GM11168 (cell line): ENCODE results near the gene ATXN1.

Experiments
- in situ Hi-C: fragments of 300-500 bp; cut with MboI; formaldehyde crosslinking; loops from one replicate; pipeline ENCODE4 v1.12.0; 2022; ENCODE audit warnings: low sequenced_read_pairs; ENCODE audit not compliant: unreplicated experiment

Gene ATXN1

DNA sequence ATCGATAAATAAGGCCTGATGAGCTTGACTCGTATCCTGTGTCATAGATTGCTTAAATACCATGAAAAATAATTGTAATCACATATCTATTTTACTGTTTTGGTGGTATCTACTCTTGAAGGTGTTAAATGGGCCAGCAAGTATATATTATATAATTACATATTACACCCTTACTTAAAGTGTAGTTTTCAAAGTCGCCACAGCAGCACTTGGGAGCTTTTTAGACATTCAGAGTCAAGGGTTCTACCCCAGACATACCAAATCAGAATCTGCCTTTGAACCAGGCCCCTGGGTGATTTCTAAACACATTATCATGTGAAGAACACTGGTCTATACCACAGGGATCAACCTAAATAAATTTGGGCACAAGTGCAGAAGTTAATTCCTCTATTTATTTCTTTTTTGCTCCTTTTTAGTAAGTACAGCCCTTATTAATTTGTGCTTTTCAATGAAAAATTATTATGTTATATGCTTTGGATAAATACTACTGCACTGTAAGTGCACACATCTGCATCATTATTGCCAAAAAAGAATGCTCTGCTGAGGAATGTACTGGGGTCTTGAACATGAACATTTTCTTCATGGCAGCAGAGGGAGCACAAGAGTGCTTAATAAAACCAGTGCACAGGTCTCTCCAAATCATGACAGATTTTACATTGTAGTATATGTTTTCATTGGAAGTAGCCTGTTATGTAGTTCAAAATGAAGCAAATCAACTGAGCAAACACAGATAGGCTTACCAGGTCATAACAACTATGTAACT, 3.1 kb upstream of the ATXN1 start:
- in situ Hi-C loops: loop anchor here (10.0 kb wide), 1 partner anchor 430 kb away; no protein-coding TSS in a partner anchor

DNA sequence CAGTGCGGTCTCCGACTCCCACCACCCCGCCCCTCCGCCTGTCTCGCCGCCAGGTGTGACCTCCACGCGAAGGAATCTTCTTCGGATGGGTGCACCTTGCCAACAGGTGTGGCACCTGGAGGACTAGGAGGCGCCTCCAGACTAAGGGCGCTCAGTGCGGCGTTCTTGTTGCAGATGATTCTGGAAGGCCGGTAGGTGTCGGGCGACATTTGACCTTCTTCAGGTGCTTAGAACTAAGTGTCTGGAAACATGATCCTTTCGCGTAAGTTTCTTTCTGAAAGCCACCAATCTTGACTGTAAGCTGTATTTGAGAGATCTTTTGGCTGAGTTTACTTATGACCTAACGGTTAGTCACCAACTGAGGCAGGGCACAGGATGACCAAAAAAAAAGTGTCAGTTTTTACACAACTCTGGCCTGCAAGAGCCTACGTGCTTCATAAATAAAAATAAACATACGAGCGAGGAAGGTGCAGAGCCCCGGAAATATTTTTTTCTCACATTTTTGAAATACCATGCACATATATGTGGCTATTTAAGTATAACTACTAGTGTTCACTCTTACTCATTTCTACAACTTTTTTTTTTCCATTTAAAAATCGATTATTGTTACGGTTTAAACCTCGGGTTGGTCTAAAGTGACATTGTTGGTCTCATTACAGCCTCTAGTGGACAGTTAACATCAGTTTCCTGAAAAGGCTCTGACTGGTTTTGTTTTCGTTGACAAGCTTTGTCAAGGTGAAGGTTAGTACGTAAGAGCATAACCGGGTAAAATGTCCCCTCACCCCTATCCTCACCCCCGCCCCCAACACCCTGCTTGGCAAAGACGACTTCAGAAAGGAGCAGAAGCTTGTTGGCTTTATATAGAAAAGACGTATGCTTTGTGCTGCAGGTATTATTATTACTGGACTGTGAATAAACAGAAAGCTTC, 1.6 kb upstream of the ATXN1 start:
- in situ Hi-C loops: loop anchor here (10.0 kb wide), 1 partner anchor 428 kb away; no protein-coding TSS in a partner anchor

- in situ Hi-C loops: loop anchor here (10.0 kb wide), 1 partner anchor 427 kb away; no protein-coding TSS in a partner anchor
These were observed 949 bp upstream of the ATXN1 start for GRCh38 chr6:16762268-16762549.

GRCh38 chr6:16761471-16762267, 409 bp upstream of the ATXN1 start:
- in situ Hi-C loops: loop anchor here (10.0 kb wide), 1 partner anchor 427 kb away; no protein-coding TSS in a partner anchor

- in situ Hi-C loops: loop anchor here (10.0 kb wide), 2 partner anchors 245 to 425 kb away; no protein-coding TSS in a partner anchor
These were observed 1.4 kb downstream of the ATXN1 start for GRCh38 chr6:16759646-16760515.

DNA sequence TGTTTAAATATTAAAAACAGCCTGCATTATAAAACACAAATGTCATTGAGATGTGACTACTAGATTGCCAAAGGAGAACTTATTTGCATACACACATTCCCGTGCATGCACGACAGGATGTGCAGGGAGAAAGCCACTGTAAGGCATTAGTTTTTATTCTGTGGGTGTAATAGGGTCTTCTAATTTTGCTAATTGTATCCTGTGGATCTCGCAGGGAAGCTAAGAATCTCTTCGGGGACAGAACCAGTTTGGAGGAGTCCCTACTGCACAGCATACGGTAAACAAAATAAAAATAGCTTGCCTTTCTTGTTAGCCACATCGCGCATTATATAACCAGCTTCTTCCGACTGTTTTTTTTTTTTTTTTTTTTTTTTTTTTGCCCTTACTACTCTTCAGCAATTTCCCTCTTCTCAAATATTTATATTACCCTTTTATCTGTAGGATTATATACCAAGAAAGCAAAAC, 2.0 kb downstream of the ATXN1 start:
- in situ Hi-C loops: loop anchor here (10.0 kb wide), 1 partner anchor 244 kb away; no protein-coding TSS in a partner anchor

GRCh38 chr6:16758163-16758975, 2.9 kb downstream of the ATXN1 start:
- in situ Hi-C loops: loop anchor here (10.0 kb wide), 1 partner anchor 244 kb away; no protein-coding TSS in a partner anchor

- in situ Hi-C loops: loop anchor here (10.0 kb wide), 1 partner anchor 243 kb away; no protein-coding TSS in a partner anchor
These were observed 3.9 kb downstream of the ATXN1 start for GRCh38 chr6:16757332-16757731.

- in situ Hi-C loops: loop anchor here (10.0 kb wide), 1 partner anchor 242 kb away; no protein-coding TSS in a partner anchor
These were observed 4.5 kb downstream of the ATXN1 start for GRCh38 chr6:16756660-16757255.

- in situ Hi-C loops: loop anchor here (10.0 kb wide), 1 partner anchor 241 kb away; no protein-coding TSS in a partner anchor
These were observed 5.7 kb downstream of the ATXN1 start for GRCh38 chr6:16755544-16755943.

DNA sequence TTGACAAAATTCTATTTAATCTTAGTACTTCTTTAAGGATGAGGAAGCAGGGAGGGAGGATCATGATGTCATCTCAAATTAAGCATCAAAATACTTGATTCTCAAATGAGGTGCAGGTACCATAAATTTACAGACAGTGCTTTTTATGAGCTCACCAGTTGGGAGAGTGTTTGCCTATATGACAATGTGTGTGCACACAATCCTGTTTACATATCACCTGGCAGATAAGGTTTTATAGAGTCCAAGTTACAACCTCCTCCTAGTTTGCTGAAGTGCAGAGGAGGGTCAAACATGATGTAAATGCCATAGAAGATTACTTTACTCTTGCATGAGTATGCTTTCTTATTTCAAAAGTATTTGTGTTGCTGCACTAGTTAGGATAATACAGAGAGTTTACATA, 6.4 kb downstream of the ATXN1 start:
- in situ Hi-C loops: loop anchor here (10.0 kb wide), 1 partner anchor 240 kb away; no protein-coding TSS in a partner anchor

GRCh38 chr6:16754274-16754673, 7.0 kb downstream of the ATXN1 start:
- in situ Hi-C loops: loop anchor here (10.0 kb wide), 1 partner anchor 239 kb away; no protein-coding TSS in a partner anchor

GRCh38 chr6:16753341-16753740, 7.9 kb downstream of the ATXN1 start:
- in situ Hi-C loops: loop anchor here (10.0 kb wide), 1 partner anchor 239 kb away; no protein-coding TSS in a partner anchor

DNA sequence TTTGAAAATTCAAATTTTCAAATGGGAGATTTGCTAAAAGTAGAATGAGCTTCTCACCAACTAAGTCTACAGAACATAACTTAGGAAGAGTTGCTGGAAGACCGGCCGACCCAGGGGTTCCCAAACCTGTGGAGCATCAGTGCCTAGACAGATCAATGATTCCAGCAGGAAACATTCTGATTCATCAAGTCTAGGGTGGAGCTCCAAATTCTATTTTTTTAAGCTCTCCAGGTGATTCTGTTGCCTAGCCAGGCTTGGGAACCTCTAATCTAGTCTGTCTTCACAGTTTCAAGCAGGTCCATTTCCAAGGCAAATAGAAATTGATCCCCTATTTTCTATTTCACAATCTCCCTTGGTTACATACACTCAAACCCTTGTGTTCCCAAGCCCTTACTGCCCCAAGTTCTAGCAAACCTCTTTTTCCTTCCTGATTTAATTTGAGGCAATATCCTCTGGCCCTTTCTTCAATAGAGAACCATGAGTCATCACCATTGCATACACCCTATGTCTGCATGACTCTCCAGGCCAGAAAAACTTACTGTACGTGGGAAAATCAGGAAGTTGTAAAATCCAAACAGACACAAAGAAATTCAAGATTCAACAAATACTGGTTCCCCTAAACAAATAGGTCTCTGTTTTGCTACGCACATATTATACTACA, 8.9 kb downstream of the ATXN1 start:
- in situ Hi-C loops: loop anchor here (10.0 kb wide), 1 partner anchor 238 kb away; no protein-coding TSS in a partner anchor

DNA sequence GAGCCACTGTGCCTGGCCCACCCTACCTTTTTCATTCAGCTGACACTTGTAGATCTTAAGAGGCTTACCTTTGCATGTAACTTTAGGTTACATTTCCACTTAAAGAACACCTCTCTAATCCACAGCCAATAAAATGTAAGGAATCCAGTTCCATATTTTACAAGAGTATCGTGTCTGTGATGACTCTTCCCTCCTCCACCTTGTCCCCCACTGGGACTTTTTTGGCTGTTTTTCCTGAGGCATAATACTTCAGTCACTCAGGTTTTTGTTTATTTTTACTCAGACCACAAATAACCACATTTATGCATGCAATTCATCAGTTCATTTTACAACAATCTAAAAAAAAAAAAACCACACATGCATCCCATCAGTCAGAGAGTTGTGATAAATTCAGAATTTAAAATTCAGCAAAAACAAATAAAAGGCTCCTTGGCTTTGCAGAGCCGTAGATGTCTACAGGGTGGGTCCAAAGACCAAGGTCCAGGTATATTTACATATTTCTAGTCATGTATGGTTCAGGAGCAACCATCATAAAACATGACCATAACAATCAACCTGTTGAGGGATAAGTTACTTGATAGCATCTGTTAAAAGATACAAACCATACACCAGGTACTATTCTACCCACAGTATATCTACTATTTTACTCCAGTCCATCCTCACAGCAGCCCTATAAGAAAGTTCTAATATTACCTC, 9.9 kb downstream of the ATXN1 start:
- in situ Hi-C loops: loop anchor here (10.0 kb wide), 1 partner anchor 237 kb away; no protein-coding TSS in a partner anchor

DNA sequence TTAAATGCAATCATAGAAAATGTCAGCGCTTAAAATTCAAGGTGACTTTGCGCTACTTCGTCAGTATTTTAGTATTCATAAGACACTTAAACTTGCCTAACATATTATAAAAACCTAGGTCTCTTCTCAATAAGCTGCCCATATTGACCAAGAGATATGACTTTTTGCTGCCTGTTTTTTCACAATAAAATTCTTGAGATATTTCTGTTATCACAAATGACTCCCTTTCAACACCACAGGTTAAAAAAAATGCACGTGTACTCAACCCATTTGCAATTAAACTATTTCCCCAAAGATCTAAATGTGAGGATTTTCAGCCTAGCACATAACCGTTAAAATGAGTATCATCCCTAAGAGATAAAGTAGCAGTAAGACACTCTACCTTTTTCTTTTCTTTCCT, 10.7 kb downstream of the ATXN1 start:
- in situ Hi-C loops: loop anchor here (10.0 kb wide), 1 partner anchor 236 kb away; no protein-coding TSS in a partner anchor
